PC-3 (cell line): ENCODE measurements around the gene TMEM184C. TPM values are rescaled to one million over a fixed set of nuclear protein-coding genes. Genes with fewer than 3 reads are reported as not detected.

Experiments used
- ATAC-seq: fragments of 200-7000 bp; cut with Tn5 transposase; 2 replicates; pipeline ENCODE4 v1.9.1; 2020; ENCODE audit warnings: mild to moderate bottlenecking, moderate library complexity
- BruUV-seq: library from RNA; stranded (reverse); fragments of 400-500 nt; replicated peaks from 2 replicates; lab custom pipeline; 2021; lab: Mats Ljungman, UMichigan
- CTCF ChIA-PET: fragments of 300-600 bp; sonication (Branson Sonifier 250); formaldehyde crosslinking; loops from one replicate; lab custom pipeline; 2022; ENCODE audit warnings: antibody characterized with exemption; lab: Charles Lee
- POLR2A ChIA-PET: fragments of 300-600 bp; sonication (Branson Sonifier 250); formaldehyde crosslinking; loops from one replicate; lab custom pipeline; 2022; ENCODE audit warnings: antibody characterized with exemption; ENCODE audit not compliant: unreplicated experiment; lab: Charles Lee
- DNase-seq: peaks from one replicate; pipeline ENCODE4 v3.0.0-alpha.2; 2015
- H2AFZ ChIP-seq: fragments of 300-600 bp; sonication (generic); 2 replicates; pipeline ENCODE4 v1.6.0; 2016; ENCODE audit warnings: antibody characterized with exemption, low read length
- H3F3A ChIP-seq: fragments of 300-600 bp; sonication (generic); one replicate; pipeline ENCODE4 v1.6.0; 2017; ENCODE audit warnings: antibody characterized with exemption, low read length, control low read depth, mild to moderate bottlenecking; ENCODE audit not compliant: unreplicated experiment
- H3K27ac ChIP-seq: fragments of 300-600 bp; sonication (generic); 2 replicates; pipeline ENCODE4 v1.5.1; 2016; ENCODE audit warnings: mild to moderate bottlenecking, low read length
- H3K27me3 ChIP-seq: fragments of 300-600 bp; sonication (generic); 2 replicates; pipeline ENCODE4 v1.6.1; 2016; ENCODE audit warnings: low read length, mixed read lengths
- H3K36me3 ChIP-seq: fragments of 300-600 bp; sonication (generic); 2 replicates; pipeline ENCODE4 v1.6.1; 2016; ENCODE audit warnings: low read depth, mixed run types, low read length, mixed read lengths
- H3K4me1 ChIP-seq: fragments of 300-600 bp; sonication (generic); 2 replicates; pipeline ENCODE4 v1.5.1; 2016; ENCODE audit warnings: low read length; ENCODE audit not compliant: insufficient read depth
- H3K4me2 ChIP-seq: fragments of 300-600 bp; sonication (generic); 2 replicates; pipeline ENCODE4 v1.6.0; 2016; ENCODE audit warnings: low read length
- H3K4me3 ChIP-seq: fragments of 300-600 bp; sonication (generic); 2 replicates; pipeline ENCODE4 v1.5.1; 2016; ENCODE audit warnings: mild to moderate bottlenecking, low read length, mixed read lengths
- H3K79me2 ChIP-seq: fragments of 300-600 bp; sonication (generic); 2 replicates; pipeline ENCODE4 v1.6.1; 2017; ENCODE audit warnings: low read length, mixed read lengths
- H3K9ac ChIP-seq: fragments of 300-600 bp; sonication (generic); 2 replicates; pipeline ENCODE4 v1.6.0; 2016; ENCODE audit warnings: mild to moderate bottlenecking, low read length
- H3K9me2 ChIP-seq: fragments of 300-600 bp; sonication (generic); replicated peaks from 2 replicates; pipeline ENCODE4 v1.6.1; 2016; ENCODE audit warnings: mixed run types, low read length, mixed read lengths
- H3K9me3 ChIP-seq: fragments of 300-600 bp; sonication (generic); 2 replicates; pipeline ENCODE4 v1.6.1; 2016; ENCODE audit warnings: low read length, mixed read lengths
- H4K20me1 ChIP-seq: fragments of 300-600 bp; sonication (generic); 2 replicates; pipeline ENCODE4 v1.6.1; 2016; ENCODE audit warnings: low read length, mixed read lengths
- CTCF ChIP-seq: fragments of 300-600 bp; sonication (generic); conservative IDR thresholded peaks from 2 replicates; pipeline ENCODE4 v1.5.1; 2017; ENCODE audit warnings: antibody characterized with exemption, low read depth, mild to moderate bottlenecking, low read length
- EZH2 ChIP-seq: fragments of 300-600 bp; sonication (generic); IDR thresholded peaks from one replicate; pipeline ENCODE4 v1.6.1; 2017; ENCODE audit warnings: antibody characterized with exemption, mild to moderate bottlenecking, low read length; ENCODE audit not compliant: unreplicated experiment
- EZH2phosphoT487 ChIP-seq: fragments of 300-600 bp; sonication (generic); IDR thresholded peaks from 2 replicates; pipeline ENCODE4 v1.6.1; 2018; ENCODE audit warnings: mild to moderate bottlenecking, antibody characterized with exemption, low read length, borderline replicate concordance
- intact Hi-C: fragments of 100-400 bp; cut with micrococcal nuclease; formaldehyde crosslinking; loops from 2 replicates; pipeline ENCODE4 v1.9.0; 2023
- total RNA-seq: library from RNA; depleted of rRNA; stranded (reverse); fragments of >200 nt; gene quantifications from 2 replicates; pipeline ENCODE4 v1.2.3, GENCODE V29; 2014

TMEM184C gene
- total RNA-seq, 1 experiment from 2014 or later = 17.5 TPM

GRCh38 chr4:147707892-147708672 lies 90.9 kb downstream of the TMEM184C start:
- H4K20me1 ChIP-seq = no peaks in the 10 kb centered on the region
- BruUV-seq = no TSS peak
- no peaks in the 10 kb centered on the region for H3K27me3 ChIP-seq
- no peaks in the 10 kb centered on the region for H3K79me2 ChIP-seq
- H3K4me2 ChIP-seq = no peak overlapping the region
- no peaks in the 10 kb centered on the region for H3K36me3 ChIP-seq
- H3K4me3 ChIP-seq = no peak overlapping the region
- H3K4me1 ChIP-seq = no peaks in the 10 kb centered on the region
- H2AFZ ChIP-seq = no peak overlapping the region
- DNase-seq (peak; percentile 64), ATAC-seq (peak; percentile 66)
- H3K9me2 ChIP-seq = no peaks in the 10 kb centered on the region
- POLR2A ChIA-PET = no interaction called here
- H3K27ac ChIP-seq = no peak overlapping the region
- intact Hi-C loops = loop anchor here (1.0 to 2.0 kb wide), 2 partner anchors 111 to 158 kb away; no protein-coding TSS in a partner anchor
- TF ChIP-seq EZH2phosphoT487 (no peak), CTCF (peak; percentile 87)
- no peaks in the 10 kb centered on the region for H3K9me3 ChIP-seq
- CTCF ChIA-PET = interaction anchor here (1.6 kb wide), 1 partner anchor 159 kb away, joined by 6 read pairs; no protein-coding TSS in a partner anchor
- H3K9ac ChIP-seq = no peak overlapping the region
- H3F3A ChIP-seq = no peaks in the 10 kb centered on the region

- H3K27me3 ChIP-seq = no peaks in the 10 kb centered on the region
- CTCF ChIA-PET = no interaction called here
- no peak overlapping the region for H3K4me3 ChIP-seq
- H3K36me3 ChIP-seq = no peaks in the 10 kb centered on the region
- H4K20me1 ChIP-seq = no peaks in the 10 kb centered on the region
- H3K9me3 ChIP-seq = no peaks in the 10 kb centered on the region
- POLR2A ChIA-PET = no interaction called here
- TF ChIP-seq EZH2phosphoT487 = no peak
- TF ChIP-seq EZH2 = no peak
- TF ChIP-seq CTCF = no peak
- H3F3A ChIP-seq = no peaks in the 10 kb centered on the region
- no peak overlapping the region for H3K27ac ChIP-seq
- peaks cover 12% of the 10 kb centered on the region for H3K4me1 ChIP-seq
- DNase-seq = peak; percentile 52
- no peak overlapping the region for H3K4me2 ChIP-seq
- no peak overlapping the region for H3K9ac ChIP-seq
- ATAC-seq = peak; percentile 36; the same call in 1 of the 2 replicates
- intact Hi-C loops = loop anchor here (2.0 kb wide), 1 partner anchor 113 kb away; no protein-coding TSS in a partner anchor
- H3K9me2 ChIP-seq = no peaks in the 10 kb centered on the region
- H3K79me2 ChIP-seq = no peaks in the 10 kb centered on the region
- BruUV-seq = no TSS peak
- H2AFZ ChIP-seq = no peak overlapping the region
Measured at GRCh38 chr4:147709999-147710398, 92.8 kb downstream of the TMEM184C start.
